HK-2 (cell line): ENCODE measurements around the gene ZNF283.

Source experiments
- DNase-seq: peaks from one replicate; pipeline ENCODE4 v3.0.0-alpha.2; 2018; ENCODE audit not compliant: unreplicated experiment

Gene ZNF283

GRCh38 chr19:43826787-43827754 is at the start of gene ZNF283:
TSS of gene ZNF283 (plus strand) at chr19:43827321. CDS start at chr19:43833505, 6,184 bp downstream.
- peak; percentile 84 for DNase-seq

GRCh38 chr19:43778651-43779050 is 48.5 kb upstream of the ZNF283 start:
- no peak for DNase-seq

- no peak for DNase-seq
Observed at GRCh38 chr19:43779147-43779819, 47.8 kb upstream of the ZNF283 start.

GRCh38 chr19:43779820-43780219 is 47.3 kb upstream of the ZNF283 start:
- no peak for DNase-seq

- DNase-seq, result peak; percentile 42
Observed at GRCh38 chr19:43780706-43781525, 46.2 kb upstream of the ZNF283 start, which contains the start of gene KCNN4. TSS of gene KCNN4 (minus strand) at chr19:43780973. CDS start at chr19:43780861, 112 bp downstream.

GRCh38 chr19:43781630-43782310 is 45.4 kb upstream of the ZNF283 start:
- no peak for DNase-seq

GRCh38 chr19:43782311-43782660 is 44.8 kb upstream of the ZNF283 start:
- no peak for DNase-seq

- DNase-seq, result no peak
Observed at GRCh38 chr19:43782689-43783231, 44.4 kb upstream of the ZNF283 start.

GRCh38 chr19:43783636-43784035 is 43.5 kb upstream of the ZNF283 start:
- no peak for DNase-seq

GRCh38 chr19:43784241-43784980 is 42.7 kb upstream of the ZNF283 start:
- DNase-seq, result peak; percentile 74

GRCh38 chr19:43784981-43785808 is 41.9 kb upstream of the ZNF283 start:
- peak; percentile 60 for DNase-seq

- no peak for DNase-seq
Observed at GRCh38 chr19:43786665-43787064, 40.5 kb upstream of the ZNF283 start.

GRCh38 chr19:43789029-43789428 is 38.1 kb upstream of the ZNF283 start:
- DNase-seq, result peak; percentile 33

- no peak for DNase-seq
Observed at GRCh38 chr19:43790587-43790986, 36.5 kb upstream of the ZNF283 start.

GRCh38 chr19:43797118-43797517 is 30.0 kb upstream of the ZNF283 start:
- DNase-seq, result no peak

- no peak for DNase-seq
Observed at GRCh38 chr19:43797556-43797955, 29.6 kb upstream of the ZNF283 start.

- no peak for DNase-seq
Observed at GRCh38 chr19:43798026-43798545, 29.0 kb upstream of the ZNF283 start.

- peak; percentile 55 for DNase-seq
Observed at GRCh38 chr19:43798546-43799409, 28.3 kb upstream of the ZNF283 start.
